K562 (cell line): Measurements from ENCODE around the gene LDB2. TPM values are rescaled to one million over a fixed set of nuclear protein-coding genes. Genes with fewer than 3 reads are reported as not detected.

Experiments used
- ATAC-seq: fragments of 200-7000 bp; cut with Tn5 transposase; 3 replicates; pipeline ENCODE4 v1.9.1; 2020; ENCODE audit warnings: moderate library complexity
- BruUV-seq: library from RNA; stranded (reverse); fragments of 400-500 nt; replicated peaks from 2 replicates; lab custom pipeline; 2021; lab: Mats Ljungman, UMichigan
- CTCF ChIA-PET: fragments of 300-600 bp; formaldehyde crosslinking; extraction: SDS; loops from one replicate; lab custom pipeline; 2021; ENCODE audit warnings: low intra/inter-chr PET ratio; lab: Yijun Ruan, JAX
- POLR2A ChIA-PET: fragments of 300-600, 350-650 bp; sonication (Branson Sonifier 250); formaldehyde crosslinking; extraction: SDS; loops from one replicate; lab custom pipeline; 2021; ENCODE audit warnings: antibody characterized with exemption, inconsistent platforms; lab: Yijun Ruan, JAX
- DNase-seq, 4 experiments: peaks; one replicate each; pipeline versions ENCODE4 v3.0.0 to v3.0.0-alpha.2; 2011 to 2018; ENCODE audit warnings: low spot score in 3 of 4, mixed read lengths in 3 of 4; ENCODE audit errors: extremely low read depth in 1 of 4
- FAIRE-seq: peaks from 2 replicates; lab custom pipeline; 2011; peaks lifted over from hg19 to GRCh38; lab: Jason Lieb, UNC
- H2AFZ ChIP-seq: 2 replicates; pipeline ENCODE4 v1.6.0; 2011; ENCODE audit warnings: low read depth, low read length, control low read depth, inconsistent platforms
- H3K27ac ChIP-seq: fragments of 200-600 bp; 3 replicates; pipeline ENCODE4 v1.8.0; 2011; ENCODE audit warnings: low read depth, mild to moderate bottlenecking, control low read depth, inconsistent platforms, low read length, moderate library complexity, mixed read lengths; ENCODE audit errors: extremely low read depth
- H3K27me3 ChIP-seq, 2 experiments: fragments of 300-600 bp in 1 of 2; 2 replicates in 1 of 2; 3 replicates in 1 of 2; pipeline versions ENCODE4 v1.6.0 to v1.8.0; 2011; ENCODE audit warnings: inconsistent platforms in 2 of 2, low read length in 2 of 2, mild to moderate bottlenecking in 1 of 2, mixed read lengths in 1 of 2, moderate library complexity in 1 of 2; ENCODE audit not compliant: control insufficient read depth in 2 of 2, insufficient read depth in 2 of 2
- H3K36me3 ChIP-seq: fragments of 300-600 bp; 3 replicates; pipeline ENCODE4 v1.8.0; 2011; ENCODE audit warnings: mild to moderate bottlenecking, low read length, inconsistent platforms; ENCODE audit not compliant: control insufficient read depth, insufficient read depth
- H3K4me1 ChIP-seq, 2 experiments: fragments of 200-600 bp in 1 of 2; replicated peaks in 1 of 2; 2 replicates in 1 of 2; 3 replicates in 1 of 2; pipeline versions ENCODE4 v1.5.1 to v1.8.0; 2011; ENCODE audit warnings: inconsistent platforms in 2 of 2, low read length in 2 of 2, mild to moderate bottlenecking in 1 of 2, mixed read lengths in 1 of 2, moderate library complexity in 1 of 2; ENCODE audit not compliant: control insufficient read depth in 2 of 2, insufficient read depth in 2 of 2
- H3K4me2 ChIP-seq: 2 replicates; pipeline ENCODE4 v1.6.1; 2011; ENCODE audit warnings: low read length, control low read depth, inconsistent platforms, mixed read lengths; ENCODE audit not compliant: insufficient read depth
- H3K4me3 ChIP-seq: fragments of 200-600 bp; sonication (generic), shearing (Covaris generic); 2 replicates; pipeline ENCODE4 v1.5.1; 2016; ENCODE audit warnings: control low read depth, inconsistent platforms
- H3K79me2 ChIP-seq: fragments of 200-600 bp; 3 replicates; pipeline ENCODE4 v1.8.0; 2011; ENCODE audit warnings: low read length, inconsistent platforms; ENCODE audit not compliant: control insufficient read depth, insufficient read depth
- H3K9ac ChIP-seq, 2 experiments: 2 replicates each; pipeline versions ENCODE4 v1.6.0 to v1.6.1; 2011; ENCODE audit warnings: low read depth in 2 of 2, low read length in 2 of 2, control low read depth in 1 of 2, inconsistent platforms in 1 of 2, mild to moderate bottlenecking in 1 of 2, mixed read lengths in 1 of 2; ENCODE audit not compliant: insufficient read depth in 1 of 2
- H3K9me1 ChIP-seq: one replicate; pipeline ENCODE4 v1.6.0; 2011; ENCODE audit warnings: inconsistent platforms, mild to moderate bottlenecking, low read length, moderate library complexity; ENCODE audit not compliant: control insufficient read depth, insufficient read depth
- H3K9me3 ChIP-seq: replicated peaks from 2 replicates; pipeline ENCODE4 v1.5.1; 2011; ENCODE audit warnings: low read depth, low read length, inconsistent platforms; ENCODE audit not compliant: control insufficient read depth, insufficient read depth
- H4K20me1 ChIP-seq: replicated peaks from 2 replicates; pipeline ENCODE4 v1.6.1; 2011; ENCODE audit warnings: low read length, inconsistent platforms, mixed read lengths; ENCODE audit not compliant: control insufficient read depth, insufficient read depth
- FIP1L1 ChIP-seq: fragments of 200-400 bp; formaldehyde crosslinking; IDR thresholded peaks from 2 replicates; pipeline ENCODE4 v1.6.1; 2018; ENCODE audit warnings: mild to moderate bottlenecking, low read depth, low read length; ENCODE audit not compliant: poor library complexity, severe bottlenecking
- FOXA3 ChIP-seq, 2 experiments: fragments of 450-650 bp in 1 of 2; sonication (generic) in 1 of 2; formaldehyde crosslinking; IDR thresholded peaks in 1 of 2; conservative IDR thresholded peaks in 1 of 2; 2 replicates each; pipeline versions ENCODE4 v1.4.0 to v1.8.0; 2020 to 2022; ENCODE audit warnings: mild to moderate bottlenecking in 2 of 2, missing genetic modification reagents in 1 of 2
- KLF10 ChIP-seq: fragments of 250-450 bp; sonication (Bioruptor Pico); IDR thresholded peaks from 2 replicates; pipeline ENCODE4 v1.6.1; 2021; ENCODE audit warnings: matching md5 sums
- PHTF2 ChIP-seq: fragments of 250-450 bp; sonication (Bioruptor Pico); IDR thresholded peaks from 2 replicates; pipeline ENCODE4 v1.5.0; 2021; ENCODE audit warnings: mild to moderate bottlenecking
- POLR2G ChIP-seq: fragments of 200-400 bp; formaldehyde crosslinking; IDR thresholded peaks from 2 replicates; pipeline ENCODE4 v1.6.1; 2017; ENCODE audit warnings: low read depth, mild to moderate bottlenecking, antibody characterized with exemption, low read length, moderate library complexity
- RB1 ChIP-seq: fragments of 450-650 bp; IDR thresholded peaks from 2 replicates; pipeline ENCODE4 v1.6.1; 2017; ENCODE audit warnings: low read depth, mild to moderate bottlenecking
- SIRT6 ChIP-seq: IDR thresholded peaks from one replicate; pipeline ENCODE4 v1.6.1; 2012; ENCODE audit warnings: low read depth, mild to moderate bottlenecking, control low read depth, inconsistent platforms, low read length, moderate library complexity
- SMAD3 ChIP-seq: fragments of 450-650 bp; formaldehyde crosslinking; conservative IDR thresholded peaks from 2 replicates; pipeline ENCODE4 v1.4.0; 2020; ENCODE audit warnings: mild to moderate bottlenecking
- TCF15 ChIP-seq: fragments of 250-450 bp; sonication (Bioruptor Pico); IDR thresholded peaks from 2 replicates; pipeline ENCODE4 v1.8.0; 2022; ENCODE audit warnings: moderate library complexity, mild to moderate bottlenecking, inconsistent platforms
- ZBTB17 ChIP-seq: fragments of 450-650 bp; formaldehyde crosslinking; IDR thresholded peaks from 2 replicates; pipeline ENCODE4 v1.4.0; 2020; ENCODE audit warnings: mild to moderate bottlenecking
- WGBS: fragments of 100-300 bp; shearing (Covaris generic); methylation state at CpG from one replicate; pipeline ENCODE4 v1.1.6; 2016; ENCODE audit warnings: low coverage, mixed read lengths; ENCODE audit not compliant: insufficient coverage; ENCODE audit errors: missing lambda C conversion rate; 5-methylcytosine and 5-hydroxymethylcytosine counted together
- in situ Hi-C: fragments of 300-500 bp; cut with MboI; formaldehyde crosslinking; loops from 4 replicates; pipeline ENCODE4 v1.15.0; 2018; ENCODE audit warnings: inconsistent platforms, mixed read lengths
- intact Hi-C: fragments of 100-400 bp; cut with micrococcal nuclease; formaldehyde crosslinking; loops from 2 replicates; pipeline ENCODE4 v1.14.2; 2022
- polyA plus RNA-seq, 8 experiments: library from polyadenylated mRNA; depleted of rRNA in 4 of 8; stranded (reverse) in 5 of 8; unstranded in 3 of 8; fragments of >200 nt; fragmentation: Nextera tagmentation in 2 of 8; fragmentation: Illumina TruSeq in 1 of 8; extraction: Ambion mirVana in 2 of 8; extraction: Trizol in 1 of 8; gene quantifications; 2 replicates each; pipeline versions ENCODE4 v1.2.1 to v1.2.3, GENCODE V29; 2011 to 2014; ENCODE audit warnings: inconsistent platforms in 1 of 8, missing spikeins in 1 of 8
- total RNA-seq, 7 experiments: library from RNA; depleted of rRNA in 6 of 7; stranded (reverse); fragments of >200 nt in 6 of 7; fragmentation: Illumina TruSeq in 2 of 7; extraction: Trizol in 2 of 7; gene quantifications; 2 replicates each; pipeline versions ENCODE4 v1.2.1 to v1.2.3, GENCODE V29; 2011 to 2021; ENCODE audit warnings: low replicate concordance in 1 of 7
- TF ChIP-seq, protein P1 (sequence below): sonication (generic); formaldehyde crosslinking; IDR thresholded peaks from 2 replicates; pipeline ENCODE4 v1.8.1; 2023; ENCODE audit warnings: mild to moderate bottlenecking, missing genetic modification reagents

The LDB2 gene
- total and polyA plus RNA-seq, 9 of the 15 experiments (the other 6 are each of a cell fraction or from before 2014, with no cell fraction given): 0.10 to 0.20 TPM; not detected in 7

- Histone ChIP-seq H3K79me2 (no peaks in the 10 kb centered on the region), H3K9me3 (no peaks in the 10 kb centered on the region), H3K27me3 (no peaks in the 10 kb centered on the region; a peak in 1 of 5 replicates), H3K36me3 (no peaks in the 10 kb centered on the region), H3K4me2 (no peak overlapping the region), H3K4me3 (no peak overlapping the region), H3K4me1 (no peaks in the 10 kb centered on the region; a peak in 1 of 5 replicates), H3K27ac (no peak overlapping the region), H2AFZ (no peak overlapping the region), H3K9ac (no peak overlapping the region), H3K9me1 (no peaks in the 10 kb centered on the region), H4K20me1 (no peaks in the 10 kb centered on the region)
- ATAC-seq (no peak), DNase-seq (no peak), FAIRE-seq (no peak)
- in situ Hi-C loops: no loop called here
- 4% methylated on average over 3 of the region's 3 CpGs for WGBS
- intact Hi-C loops: no loop called here
- POLR2A ChIA-PET: no interaction called here
- TF ChIP-seq FIP1L1 (no peak), POLR2G (no peak), RB1 (no peak), ZBTB17 (CRISPR knock-in tag) (no peak), KLF10 (no peak), PHTF2 (CRISPR knock-in tag) (no peak), TCF15 (CRISPR knock-in tag) (no peak), SIRT6 (no peak), FOXA3 (CRISPR knock-in tag; conservative IDR thresholded peaks at IDR 0.05 in 1 of 2, IDR thresholded peaks at IDR 0.05 in 1 of 2) (no peak), SMAD3 (CRISPR knock-in tag) (no peak)
- TF ChIP-seq, protein P1, sequence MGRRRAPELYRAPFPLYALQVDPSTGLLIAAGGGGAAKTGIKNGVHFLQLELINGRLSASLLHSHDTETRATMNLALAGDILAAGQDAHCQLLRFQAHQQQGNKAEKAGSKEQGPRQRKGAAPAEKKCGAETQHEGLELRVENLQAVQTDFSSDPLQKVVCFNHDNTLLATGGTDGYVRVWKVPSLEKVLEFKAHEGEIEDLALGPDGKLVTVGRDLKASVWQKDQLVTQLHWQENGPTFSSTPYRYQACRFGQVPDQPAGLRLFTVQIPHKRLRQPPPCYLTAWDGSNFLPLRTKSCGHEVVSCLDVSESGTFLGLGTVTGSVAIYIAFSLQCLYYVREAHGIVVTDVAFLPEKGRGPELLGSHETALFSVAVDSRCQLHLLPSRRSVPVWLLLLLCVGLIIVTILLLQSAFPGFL (CRISPR knock-in tag): no peak
- no TSS peak for BruUV-seq
- CTCF ChIA-PET: no interaction called here
Observed at GRCh38 chr4:16830081-16830480, 68.4 kb downstream of the LDB2 start.
